Keratinocyte (primary cell): ENCODE measurements around the gene NOTUM. TPM values are rescaled to one million over a fixed set of nuclear protein-coding genes. Genes with fewer than 3 reads are reported as not detected.

Source experiments
- DNase-seq: peaks from one replicate; pipeline ENCODE4 v3.0.0-alpha.2; 2011; ENCODE audit warnings: low read depth, missing footprints, low spot score
- FAIRE-seq: peaks from 2 replicates; lab custom pipeline; 2011; peaks lifted over from hg19 to GRCh38; lab: Jason Lieb, UNC
- H2AFZ ChIP-seq: 2 replicates; pipeline ENCODE4 v1.6.0; 2012; ENCODE audit warnings: low read length, control low read depth, inconsistent platforms; ENCODE audit not compliant: control insufficient read depth
- H3K27ac ChIP-seq: 2 replicates; pipeline ENCODE4 v1.5.1; 2011; ENCODE audit warnings: low read length; ENCODE audit not compliant: control insufficient read depth, insufficient read depth
- H3K27me3 ChIP-seq: 3 replicates; pipeline ENCODE4 v1.6.0; 2011; ENCODE audit warnings: low read length; ENCODE audit not compliant: control insufficient read depth, insufficient read depth; ENCODE audit errors: extremely low read depth
- H3K36me3 ChIP-seq, 2 experiments: 2 replicates in 1 of 2; 3 replicates in 1 of 2; pipeline ENCODE4 v1.5.1; 2011; ENCODE audit warnings: low read length in 2 of 2, mild to moderate bottlenecking in 1 of 2; ENCODE audit not compliant: control insufficient read depth in 2 of 2, insufficient read depth in 2 of 2; ENCODE audit errors: extremely low read depth in 1 of 2
- H3K4me1 ChIP-seq: 3 replicates; pipeline ENCODE4 v1.5.1; 2011; ENCODE audit warnings: low read length; ENCODE audit not compliant: control insufficient read depth, insufficient read depth; ENCODE audit errors: extremely low read depth
- H3K4me2 ChIP-seq: 3 replicates; pipeline ENCODE4 v1.6.0; 2011; ENCODE audit warnings: low read depth, low read length; ENCODE audit not compliant: control insufficient read depth, insufficient read depth; ENCODE audit errors: extremely low read depth
- H3K4me3 ChIP-seq, 3 experiments: fragments of 200-600 bp in 1 of 3; sonication (generic) in 1 of 3; 2 replicates in 2 of 3; 3 replicates in 1 of 3; pipeline ENCODE4 v1.5.1; 2011 to 2016; ENCODE audit warnings: low read length in 3 of 3, mild to moderate bottlenecking in 3 of 3, control low read depth in 2 of 3, inconsistent platforms in 1 of 3, low read depth in 1 of 3, mixed read lengths in 1 of 3, mixed run types in 1 of 3, moderate library complexity in 1 of 3; ENCODE audit not compliant: control insufficient read depth in 2 of 3, insufficient read depth in 2 of 3; ENCODE audit errors: extremely low read depth in 1 of 3
- H3K79me2 ChIP-seq: 2 replicates; pipeline ENCODE4 v1.6.0; 2012; ENCODE audit warnings: low read length; ENCODE audit not compliant: control insufficient read depth, insufficient read depth
- H3K9ac ChIP-seq: 3 replicates; pipeline ENCODE4 v1.6.0; 2011; ENCODE audit warnings: low read length; ENCODE audit not compliant: control insufficient read depth, insufficient read depth; ENCODE audit errors: extremely low read depth
- H3K9me1 ChIP-seq: 3 replicates; pipeline ENCODE4 v1.6.0; 2011; ENCODE audit warnings: low read length; ENCODE audit not compliant: control insufficient read depth, insufficient read depth; ENCODE audit errors: extremely low read depth
- H3K9me3 ChIP-seq: 2 replicates; pipeline ENCODE4 v1.5.1; 2012; ENCODE audit warnings: low read depth, low read length; ENCODE audit not compliant: control insufficient read depth
- H4K20me1 ChIP-seq: 3 replicates; pipeline ENCODE4 v1.6.0; 2011; ENCODE audit warnings: low read length; ENCODE audit not compliant: control insufficient read depth, insufficient read depth; ENCODE audit errors: extremely low read depth
- EZH2 ChIP-seq: IDR thresholded peaks from one replicate; pipeline ENCODE4 v1.6.1; 2012; ENCODE audit warnings: inconsistent platforms, mild to moderate bottlenecking, low read length, moderate library complexity
- dilution Hi-C: fragments of 300-500 bp; cut with MboI; formaldehyde crosslinking; loops from one replicate; pipeline ENCODE4 v1.7.0; 2020; ENCODE audit warnings: low sequenced_read_pairs; ENCODE audit not compliant: extremely low pct_ligation_motif_present
- polyA plus RNA-seq, 5 experiments: library from polyadenylated mRNA; depleted of rRNA in 3 of 5; stranded (reverse) in 3 of 5; stranded (forward) in 1 of 5; unstranded in 1 of 5; fragments of >200 nt; gene quantifications; 1 replicate in 1 of 5; 2 replicates in 3 of 5; 3 replicates in 1 of 5; pipeline versions ENCODE4 v1.2.1 to v1.2.3, GENCODE V29; 2011 to 2012; ENCODE audit warnings: missing spikeins in 2 of 5, low read depth in 1 of 5, low replicate concordance in 1 of 5
- TF ChIP-seq, protein P1 (sequence below), 3 experiments: IDR thresholded peaks in 1 of 3; conservative IDR thresholded peaks in 1 of 3; optimal IDR thresholded peaks in 1 of 3; 2 replicates in 2 of 3; 3 replicates in 1 of 3; pipeline versions ENCODE3 to v1.5.1; 2011; ENCODE audit warnings: low read length in 3 of 3, mild to moderate bottlenecking in 3 of 3, moderate library complexity in 2 of 3, control low read depth in 1 of 3, inconsistent platforms in 1 of 3; ENCODE audit not compliant: insufficient read depth in 2 of 3; ENCODE audit errors: extremely low read depth in 1 of 3

Gene NOTUM
- polyA plus RNA-seq, 1 donor (not counting 4 experiments of a cell fraction or from before 2014, with no cell fraction given): not detected

- no peaks in the 10 kb centered on the region for H3K27me3 ChIP-seq
- H2AFZ ChIP-seq: no peak overlapping the region
- no peak overlapping the region for H3K27ac ChIP-seq
- dilution Hi-C loops: no loop called here
- no peak for TF ChIP-seq EZH2
- H3K4me2 ChIP-seq: no peak overlapping the region
- FAIRE-seq (no peak), DNase-seq (no peak)
- peaks cover 5% of the 10 kb centered on the region for H3K79me2 ChIP-seq
- H3K4me3 ChIP-seq: no peak overlapping the region
- no peaks in the 10 kb centered on the region for H3K9me3 ChIP-seq
- peaks cover 13% of the 10 kb centered on the region for H3K4me1 ChIP-seq
- no peaks in the 10 kb centered on the region for H4K20me1 ChIP-seq
- H3K36me3 ChIP-seq: peaks cover 0 to 2% of the 10 kb centered on the region in 2 experiments
- H3K9ac ChIP-seq: no peak overlapping the region
- H3K9me1 ChIP-seq: no peaks in the 10 kb centered on the region
Measured at GRCh38 chr17:81931557-81932332, 29.2 kb downstream of the NOTUM start.

DNA sequence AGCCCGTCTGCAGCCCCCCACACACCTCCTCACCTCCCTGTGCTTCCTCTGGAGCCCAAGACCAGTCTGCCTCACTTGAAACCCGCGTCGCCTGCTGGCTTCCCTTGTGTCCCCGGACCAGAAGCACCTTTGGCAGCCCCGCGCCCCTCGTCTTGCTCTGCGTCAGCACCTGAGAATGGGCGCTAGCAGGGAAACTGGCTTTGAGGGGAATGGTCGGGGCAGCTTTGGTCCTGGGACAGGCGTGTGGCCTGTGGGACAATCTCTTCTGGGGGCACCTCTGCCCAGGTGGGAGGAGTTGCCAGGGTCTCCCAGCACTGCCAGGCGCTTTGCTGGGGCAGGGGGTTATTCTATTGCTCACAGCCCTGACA lies 29.8 kb downstream of the NOTUM start:
- Histone ChIP-seq H3K9me3 (no peaks in the 10 kb centered on the region), H3K4me3 (no peak overlapping the region), H3K4me2 (no peak overlapping the region), H3K4me1 (peaks cover 11% of the 10 kb centered on the region), H2AFZ (no peak overlapping the region), H3K9me1 (no peaks in the 10 kb centered on the region), H3K9ac (no peak overlapping the region), H3K79me2 (peaks cover 10% of the 10 kb centered on the region), H3K27ac (no peak overlapping the region), H4K20me1 (no peaks in the 10 kb centered on the region), H3K27me3 (no peaks in the 10 kb centered on the region), H3K36me3 (peaks cover 0 to 2% of the 10 kb centered on the region in 2 experiments)
- DNase-seq: no peak
- dilution Hi-C loops: no loop called here
- no peak for FAIRE-seq
- TF ChIP-seq, protein P1, sequence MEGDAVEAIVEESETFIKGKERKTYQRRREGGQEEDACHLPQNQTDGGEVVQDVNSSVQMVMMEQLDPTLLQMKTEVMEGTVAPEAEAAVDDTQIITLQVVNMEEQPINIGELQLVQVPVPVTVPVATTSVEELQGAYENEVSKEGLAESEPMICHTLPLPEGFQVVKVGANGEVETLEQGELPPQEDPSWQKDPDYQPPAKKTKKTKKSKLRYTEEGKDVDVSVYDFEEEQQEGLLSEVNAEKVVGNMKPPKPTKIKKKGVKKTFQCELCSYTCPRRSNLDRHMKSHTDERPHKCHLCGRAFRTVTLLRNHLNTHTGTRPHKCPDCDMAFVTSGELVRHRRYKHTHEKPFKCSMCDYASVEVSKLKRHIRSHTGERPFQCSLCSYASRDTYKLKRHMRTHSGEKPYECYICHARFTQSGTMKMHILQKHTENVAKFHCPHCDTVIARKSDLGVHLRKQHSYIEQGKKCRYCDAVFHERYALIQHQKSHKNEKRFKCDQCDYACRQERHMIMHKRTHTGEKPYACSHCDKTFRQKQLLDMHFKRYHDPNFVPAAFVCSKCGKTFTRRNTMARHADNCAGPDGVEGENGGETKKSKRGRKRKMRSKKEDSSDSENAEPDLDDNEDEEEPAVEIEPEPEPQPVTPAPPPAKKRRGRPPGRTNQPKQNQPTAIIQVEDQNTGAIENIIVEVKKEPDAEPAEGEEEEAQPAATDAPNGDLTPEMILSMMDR (optimal IDR thresholded peaks at IDR 0.05 in 1 of 3, IDR thresholded peaks at IDR 0.05 in 1 of 3, conservative IDR thresholded peaks at IDR 0.05 in 1 of 3; ENCODE audit: extremely low read depth in 1 of 3, insufficient read depth in 2 of 3, low read length in 3 of 3): no peak
- no peak for TF ChIP-seq EZH2
